ENCODE measurements around the gene IGLON5. TPM values are rescaled to one million over a fixed set of nuclear protein-coding genes. Genes with fewer than 3 reads are reported as not detected.

IGLON5 gene
- total RNA-seq, 2 experiments from 2014 or later, result not detected

GRCh38 chr19:51354103-51354741 lies 42.8 kb downstream of the IGLON5 start:
- Histone ChIP-seq H3K79me2 (ENCODE audit: insufficient read depth, low read depth, low read length) (no peaks in the 10 kb centered on the region), H3K9me2 (ENCODE audit: insufficient read depth, low read length) (no peaks in the 10 kb centered on the region), H3K4me3 (ENCODE audit: low read depth, low read length, poor library complexity, severe bottlenecking) (no peak overlapping the region), H3K36me3 (ENCODE audit: insufficient read depth, low read length) (no peaks in the 10 kb centered on the region), H3K27ac (ENCODE audit: low read depth, low read length, poor library complexity, severe bottlenecking) (no peak overlapping the region), H2AFZ (ENCODE audit: low read length) (no peak overlapping the region), H4K20me1 (ENCODE audit: insufficient read depth, low read length) (no peaks in the 10 kb centered on the region), H3K4me2 (ENCODE audit: low read length) (no peak overlapping the region), H3K4me1 (ENCODE audit: insufficient read depth, low read length, poor library complexity, severe bottlenecking) (no peaks in the 10 kb centered on the region), H3K9me3 (ENCODE audit: low read length) (no peaks in the 10 kb centered on the region)
- TF ChIP-seq EZH2phosphoT487 (IDR thresholded peaks at IDR 0.05; ENCODE audit: borderline replicate concordance, low read depth, low read length), result no peak
- TF ChIP-seq CTCF (conservative IDR thresholded peaks at IDR 0.05; ENCODE audit: low read length), result no peak
- no peak for DNase-seq (ENCODE audit: low spot score)
- no TSS peak for BruUV-seq (replicated peaks)
- intact Hi-C loops (cut with micrococcal nuclease; ENCODE audit: unreplicated experiment), result no loop called here
- ChIA-PET POLR2A (interaction anchor here (0.8 kb wide), 1 partner anchor 11 kb away, joined by 3 read pairs; no protein-coding TSS in a partner anchor), CTCF (ENCODE audit: unreplicated experiment) (no interaction called here)

GRCh38 chr19:51354742-51355148 lies 43.3 kb downstream of the IGLON5 start:
- ChIA-PET CTCF (ENCODE audit: unreplicated experiment) (no interaction called here), POLR2A (interaction anchor here (0.8 kb wide), 1 partner anchor 12 kb away, joined by 3 read pairs; no protein-coding TSS in a partner anchor)
- no peak overlapping the region for H3K4me2 ChIP-seq (ENCODE audit: low read length)
- DNase-seq (ENCODE audit: low spot score), result no peak
- H4K20me1 ChIP-seq (ENCODE audit: insufficient read depth, low read length), result no peaks in the 10 kb centered on the region
- no peaks in the 10 kb centered on the region for H3K79me2 ChIP-seq (ENCODE audit: insufficient read depth, low read depth, low read length)
- H3K9me3 ChIP-seq (ENCODE audit: low read length), result no peaks in the 10 kb centered on the region
- H3K36me3 ChIP-seq (ENCODE audit: insufficient read depth, low read length), result no peaks in the 10 kb centered on the region
- TF ChIP-seq CTCF (conservative IDR thresholded peaks at IDR 0.05; ENCODE audit: low read length) (no peak), EZH2phosphoT487 (IDR thresholded peaks at IDR 0.05; ENCODE audit: borderline replicate concordance, low read depth, low read length) (no peak)
- no TSS peak for BruUV-seq (replicated peaks)
- intact Hi-C loops (cut with micrococcal nuclease; ENCODE audit: unreplicated experiment), result no loop called here
- no peaks in the 10 kb centered on the region for H3K9me2 ChIP-seq (ENCODE audit: insufficient read depth, low read length)
- no peaks in the 10 kb centered on the region for H3K4me1 ChIP-seq (ENCODE audit: insufficient read depth, low read length, poor library complexity, severe bottlenecking)
- H3K4me3 ChIP-seq (ENCODE audit: low read depth, low read length, poor library complexity, severe bottlenecking), result no peak overlapping the region
- H2AFZ ChIP-seq (ENCODE audit: low read length), result no peak overlapping the region
- H3K27ac ChIP-seq (ENCODE audit: low read depth, low read length, poor library complexity, severe bottlenecking), result no peak overlapping the region

GRCh38 chr19:51356159-51356801 lies 44.8 kb downstream of the IGLON5 start:
- no peak overlapping the region for H3K4me3 ChIP-seq (ENCODE audit: low read depth, low read length, poor library complexity, severe bottlenecking)
- TF ChIP-seq EZH2phosphoT487 (IDR thresholded peaks at IDR 0.05; ENCODE audit: borderline replicate concordance, low read depth, low read length), result no peak
- no peak for TF ChIP-seq CTCF (conservative IDR thresholded peaks at IDR 0.05; ENCODE audit: low read length)
- no peaks in the 10 kb centered on the region for H3K79me2 ChIP-seq (ENCODE audit: insufficient read depth, low read depth, low read length)
- no peaks in the 10 kb centered on the region for H3K9me2 ChIP-seq (ENCODE audit: insufficient read depth, low read length)
- no peak overlapping the region for H2AFZ ChIP-seq (ENCODE audit: low read length)
- no peaks in the 10 kb centered on the region for H4K20me1 ChIP-seq (ENCODE audit: insufficient read depth, low read length)
- intact Hi-C loops (cut with micrococcal nuclease; ENCODE audit: unreplicated experiment), result no loop called here
- CTCF ChIA-PET (ENCODE audit: unreplicated experiment), result no interaction called here
- H3K4me1 ChIP-seq (ENCODE audit: insufficient read depth, low read length, poor library complexity, severe bottlenecking), result no peaks in the 10 kb centered on the region
- POLR2A ChIA-PET, result no interaction called here
- no TSS peak for BruUV-seq (replicated peaks)
- H3K36me3 ChIP-seq (ENCODE audit: insufficient read depth, low read length), result no peaks in the 10 kb centered on the region
- DNase-seq (ENCODE audit: low spot score), result no peak
- H3K4me2 ChIP-seq (ENCODE audit: low read length), result no peak overlapping the region
- H3K9me3 ChIP-seq (ENCODE audit: low read length), result no peaks in the 10 kb centered on the region
- no peak overlapping the region for H3K27ac ChIP-seq (ENCODE audit: low read depth, low read length, poor library complexity, severe bottlenecking)

Measured in OCI-LY7 (cell line).